HG03066 (cell line): ENCODE data around the gene ACOT2.
A peak's percentile ranks its signal among the peaks of the same experiment; 100 is the strongest.

Experiments used
- ATAC-seq: cut with Tn5 transposase; IDR thresholded peaks from one replicate; pipeline ENCODE4 v1.9.1; 2021; ENCODE audit warnings: low read depth; ENCODE audit not compliant: unreplicated experiment

The ACOT2 gene

DNA sequence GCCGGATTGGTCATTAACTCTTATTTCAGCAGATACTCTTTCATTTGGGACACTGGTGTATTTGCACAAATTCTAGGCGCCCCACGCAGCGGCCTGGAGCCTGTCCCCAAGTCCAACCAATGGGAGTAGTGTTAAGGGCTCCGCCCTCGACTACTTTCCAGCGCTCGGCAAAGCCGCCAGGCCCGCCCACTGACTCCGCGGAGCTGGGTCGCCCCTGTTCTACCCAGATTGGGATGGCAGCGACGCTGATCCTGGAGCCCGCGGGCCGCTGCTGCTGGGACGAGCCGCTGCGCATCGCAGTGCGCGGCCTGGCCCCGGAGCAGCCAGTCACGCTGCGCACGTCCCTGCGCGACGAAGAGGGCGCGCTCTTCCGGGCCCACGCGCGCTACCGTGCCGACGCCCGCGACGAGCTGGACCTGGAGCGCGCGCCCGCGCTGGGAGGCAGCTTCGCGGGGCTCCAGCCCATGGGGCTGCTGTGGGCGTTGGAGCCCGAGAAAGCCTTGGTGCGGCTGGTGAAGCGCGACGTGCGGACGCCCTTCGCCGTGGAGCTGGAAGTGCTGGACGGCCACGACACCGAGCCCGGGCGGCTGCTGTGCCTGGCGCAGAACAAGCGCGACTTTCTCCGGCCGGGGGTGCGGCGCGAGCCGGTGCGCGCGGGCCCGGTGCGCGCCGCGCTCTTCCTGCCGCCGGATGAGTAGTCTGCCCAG, 43.5 kb downstream of the ACOT2 start, which contains the start of gene ACOT6:
ACOT6 (plus strand) TSS at position 179 of the 707 bp plus-strand sequence; CDS start at position 234, 55 bp downstream.
- peak; percentile 74 for ATAC-seq

- peak; percentile 19 for ATAC-seq
Observed at GRCh38 chr14:73613046-73613383, 44.0 kb downstream of the ACOT2 start.

GRCh38 chr14:73613419-73613963, 44.5 kb downstream of the ACOT2 start:
- no peak for ATAC-seq

- ATAC-seq, result no peak
Observed at GRCh38 chr14:73616831-73617230, 47.8 kb downstream of the ACOT2 start.

- ATAC-seq, result no peak
Observed at GRCh38 chr14:73619524-73619923, 50.5 kb downstream of the ACOT2 start.

DNA sequence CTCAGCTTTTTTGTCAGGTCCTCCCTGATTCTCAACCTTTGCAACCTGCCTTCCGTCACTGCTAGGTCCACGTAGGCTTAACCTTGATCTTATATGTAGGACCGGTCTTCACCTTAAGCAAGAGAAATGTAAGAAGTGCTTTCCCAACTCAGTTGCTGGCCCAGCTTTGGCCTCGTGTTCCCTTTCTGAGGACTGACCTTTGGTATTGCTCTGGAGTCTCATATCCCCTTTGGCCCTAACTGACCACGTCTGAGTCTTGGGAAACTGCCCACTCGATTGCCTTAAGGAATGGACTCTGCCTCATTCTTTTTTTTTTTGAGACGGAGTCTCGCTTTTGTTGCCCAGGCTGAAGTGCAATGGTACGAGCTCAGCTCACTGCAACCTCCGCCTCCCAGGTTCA, 51.3 kb downstream of the ACOT2 start:
- ATAC-seq, result no peak

GRCh38 chr14:73623504-73624054, 54.6 kb downstream of the ACOT2 start:
- no peak for ATAC-seq
